H9 (cell line): ENCODE data around the gene TMTC2. TPM values are rescaled to one million over a fixed set of nuclear protein-coding genes. Genes with fewer than 3 reads are reported as not detected.

Experiments used
- DNase-seq: peaks from one replicate; pipeline ENCODE4 v3.0.0-alpha.2; 2017
- H2AFZ ChIP-seq: one replicate; pipeline ENCODE4 v1.6.1; 2013; ENCODE audit warnings: mild to moderate bottlenecking, low read length, control low read depth, moderate library complexity
- H2AK5ac ChIP-seq: 2 replicates; pipeline ENCODE4 v1.6.1; 2013; ENCODE audit warnings: low read length, control low read depth, mixed read lengths; ENCODE audit not compliant: insufficient read length
- H2BK120ac ChIP-seq: one replicate; pipeline ENCODE4 v1.6.1; 2013; ENCODE audit warnings: low read depth, mild to moderate bottlenecking, low read length, control low read depth, inconsistent platforms; ENCODE audit not compliant: poor library complexity, severe bottlenecking
- H2BK12ac ChIP-seq: 2 replicates; pipeline ENCODE4 v1.6.1; 2013; ENCODE audit warnings: low read length, control low read depth, mixed read lengths, low read depth; ENCODE audit not compliant: insufficient read length
- H2BK15ac ChIP-seq: 2 replicates; pipeline ENCODE4 v1.6.1; 2013; ENCODE audit warnings: low read depth, low read length, control low read depth
- H2BK20ac ChIP-seq: one replicate; pipeline ENCODE4 v1.6.1; 2013; ENCODE audit warnings: low read depth, mild to moderate bottlenecking, low read length, control low read depth, inconsistent platforms; ENCODE audit not compliant: poor library complexity, severe bottlenecking
- H2BK5ac ChIP-seq: 2 replicates; pipeline ENCODE4 v1.6.1; 2013; ENCODE audit warnings: low read length, control low read depth, mixed read lengths; ENCODE audit not compliant: insufficient read length
- H3K14ac ChIP-seq: 2 replicates; pipeline ENCODE4 v1.6.1; 2013; ENCODE audit warnings: low read length, control low read depth; ENCODE audit not compliant: insufficient read depth
- H3K18ac ChIP-seq: 2 replicates; pipeline ENCODE4 v1.6.1; 2013; ENCODE audit warnings: low read depth, mild to moderate bottlenecking, mixed read lengths, low read length, control low read depth; ENCODE audit not compliant: insufficient read length
- H3K23ac ChIP-seq: 2 replicates; pipeline ENCODE4 v1.6.1; 2013; ENCODE audit warnings: low read length, control low read depth, mixed read lengths, low read depth; ENCODE audit not compliant: insufficient read length
- H3K23me2 ChIP-seq: 2 replicates; pipeline ENCODE4 v1.6.1; 2013; ENCODE audit warnings: low read depth, mild to moderate bottlenecking, mixed read lengths, low read length, control low read depth; ENCODE audit not compliant: insufficient read length, poor library complexity, severe bottlenecking
- H3K27ac ChIP-seq: 2 replicates; pipeline ENCODE4 v1.5.1; 2013; ENCODE audit warnings: low read length, control low read depth, mixed read lengths, low read depth; ENCODE audit not compliant: insufficient read length
- H3K27me3 ChIP-seq: 2 replicates; pipeline ENCODE4 v1.6.1; 2013; ENCODE audit warnings: low read length, control low read depth, inconsistent platforms; ENCODE audit not compliant: insufficient read depth
- H3K4ac ChIP-seq: 2 replicates; pipeline ENCODE4 v1.6.1; 2013; ENCODE audit warnings: low read depth, mild to moderate bottlenecking, control low read depth, inconsistent platforms, low read length, moderate library complexity
- H3K4me1 ChIP-seq: 2 replicates; pipeline ENCODE4 v1.6.1; 2013; ENCODE audit warnings: low read length, control low read depth, inconsistent platforms; ENCODE audit not compliant: insufficient read depth
- H3K4me2 ChIP-seq: 2 replicates; pipeline ENCODE4 v1.6.1; 2013; ENCODE audit warnings: low read length, control low read depth, mixed read lengths; ENCODE audit not compliant: insufficient read length, insufficient read depth
- H3K56ac ChIP-seq: 2 replicates; pipeline ENCODE4 v1.6.1; 2013; ENCODE audit warnings: low read depth, mild to moderate bottlenecking, mixed read lengths, low read length, control low read depth; ENCODE audit not compliant: insufficient read length
- H3K79me1 ChIP-seq: 2 replicates; pipeline ENCODE4 v1.6.1; 2013; ENCODE audit warnings: low read depth, mild to moderate bottlenecking, moderate library complexity, low read length, control low read depth, inconsistent platforms; ENCODE audit not compliant: insufficient read depth, poor library complexity, severe bottlenecking
- H3K79me2 ChIP-seq: 2 replicates; pipeline ENCODE4 v1.6.1; 2013; ENCODE audit warnings: low read length, control low read depth, inconsistent platforms; ENCODE audit not compliant: insufficient read depth
- H3K9ac ChIP-seq: 2 replicates; pipeline ENCODE4 v1.6.1; 2013; ENCODE audit warnings: low read length, control low read depth, mixed read lengths; ENCODE audit not compliant: insufficient read length; ENCODE audit errors: extremely low read depth
- H3K9me3 ChIP-seq: one replicate; pipeline ENCODE4 v1.6.1; 2013; ENCODE audit warnings: low read depth, low read length, inconsistent platforms; ENCODE audit not compliant: control insufficient read depth
- H3T11ph ChIP-seq: one replicate; pipeline ENCODE4 v1.6.1; 2013; ENCODE audit warnings: mild to moderate bottlenecking, low read length, control low read depth, inconsistent platforms
- H4K20me1 ChIP-seq: one replicate; pipeline ENCODE4 v1.6.1; 2013; ENCODE audit not compliant: control insufficient read depth, insufficient read length, insufficient read depth
- H4K5ac ChIP-seq: 2 replicates; pipeline ENCODE4 v1.6.1; 2013; ENCODE audit warnings: low read depth, mild to moderate bottlenecking, mixed read lengths, low read length, control low read depth; ENCODE audit not compliant: insufficient read length
- H4K8ac ChIP-seq: replicated peaks from 2 replicates; pipeline ENCODE4 v1.6.1; 2013; ENCODE audit warnings: low read length, control low read depth, mixed read lengths, low read depth; ENCODE audit not compliant: insufficient read length
- H4K91ac ChIP-seq: 2 replicates; pipeline ENCODE4 v1.6.1; 2013; ENCODE audit warnings: low read depth, mild to moderate bottlenecking, moderate library complexity, mixed read lengths, low read length, control low read depth; ENCODE audit not compliant: insufficient read length
- H3K27ac Mint-ChIP-seq, 3 experiments: 2 replicates in 2 of 3; 3 replicates in 1 of 3; pipeline ENCODE4 v1.8.0; 2020 to 2021; ENCODE audit warnings: mixed read lengths in 3 of 3, mild to moderate bottlenecking in 1 of 3, moderate library complexity in 1 of 3
- H3K27me3 Mint-ChIP-seq: 2 replicates; pipeline ENCODE4 v1.8.0; 2021; ENCODE audit warnings: low read depth, mild to moderate bottlenecking, moderate library complexity, mixed read lengths
- H3K36me3 Mint-ChIP-seq, 3 experiments: 2 replicates in 2 of 3; 3 replicates in 1 of 3; pipeline ENCODE4 v1.8.0; 2020 to 2021; ENCODE audit warnings: low read depth in 3 of 3, mixed read lengths in 3 of 3; ENCODE audit not compliant: insufficient read depth in 1 of 3
- H3K4me1 Mint-ChIP-seq, 2 experiments: 2 replicates each; pipeline ENCODE4 v1.8.0; 2020; ENCODE audit warnings: mixed read lengths in 2 of 2
- H3K4me3 Mint-ChIP-seq, 2 experiments: 2 replicates in 1 of 2; 3 replicates in 1 of 2; pipeline ENCODE4 v1.8.0; 2020 to 2021; ENCODE audit warnings: mild to moderate bottlenecking in 2 of 2, mixed read lengths in 2 of 2, moderate library complexity in 1 of 2
- H3K9me3 Mint-ChIP-seq, 2 experiments: 2 replicates in 1 of 2; 3 replicates in 1 of 2; pipeline ENCODE4 v1.8.0; 2020; ENCODE audit warnings: mild to moderate bottlenecking in 2 of 2, mixed read lengths in 2 of 2, moderate library complexity in 1 of 2
- WGBS: extraction: QIAGEN DNeasy Blood & Tissue Kit; methylation state at CpG from one replicate; pipeline ENCODE4 v1.1.7; 2013; ENCODE audit warnings: missing lambda C conversion rate, low lambda C conversion rate, mixed read lengths; ENCODE audit not compliant: insufficient read length; ENCODE audit errors: extremely low coverage; 5-methylcytosine and 5-hydroxymethylcytosine counted together
- total RNA-seq: library from RNA; stranded (reverse); gene quantifications from 2 replicates; pipeline ENCODE4 v1.2.1, GENCODE V29; 2021
- TF ChIP-seq, protein P1 (sequence below): fragments of 200-600 bp; sonication (generic); conservative IDR thresholded peaks from 3 replicates; pipeline ENCODE4 v1.8.0; 2021; ENCODE audit warnings: antibody characterized with exemption, mild to moderate bottlenecking

Gene TMTC2
- total RNA-seq, 1 experiment from 2014 or later = 3.1 TPM

- Histone ChIP-seq H3K9ac (no peak overlapping the region), H3K9me3 (no peaks in the 10 kb centered on the region), H4K20me1 (no peaks in the 10 kb centered on the region), H2AFZ (no peak overlapping the region), H2BK5ac (no peak overlapping the region), H3K27ac (no peak overlapping the region), H3K18ac (no peak overlapping the region), H3K23me2 (no peaks in the 10 kb centered on the region), H4K91ac (no peak overlapping the region), H3K4ac (no peak overlapping the region), H3K56ac (no peak overlapping the region), H3K14ac (no peak overlapping the region), H3K27me3 (no peaks in the 10 kb centered on the region), H3K4me1 (no peaks in the 10 kb centered on the region; the same call in 1 of the 2 replicates), H3T11ph (no peak overlapping the region), H3K23ac (no peak overlapping the region), H2BK12ac (no peak overlapping the region), H2AK5ac (no peak overlapping the region), H3K4me2 (no peak overlapping the region), H3K79me1 (no peaks in the 10 kb centered on the region), H2BK120ac (no peak overlapping the region), H4K5ac (no peak overlapping the region), H2BK20ac (no peak overlapping the region), H3K79me2 (no peaks in the 10 kb centered on the region), H4K8ac (no peak overlapping the region), H2BK15ac (no peak overlapping the region)
- peaks cover 16 to 17% of the 10 kb centered on the region in 2 experiments for H3K4me1 Mint-ChIP-seq
- TF ChIP-seq, protein P1, sequence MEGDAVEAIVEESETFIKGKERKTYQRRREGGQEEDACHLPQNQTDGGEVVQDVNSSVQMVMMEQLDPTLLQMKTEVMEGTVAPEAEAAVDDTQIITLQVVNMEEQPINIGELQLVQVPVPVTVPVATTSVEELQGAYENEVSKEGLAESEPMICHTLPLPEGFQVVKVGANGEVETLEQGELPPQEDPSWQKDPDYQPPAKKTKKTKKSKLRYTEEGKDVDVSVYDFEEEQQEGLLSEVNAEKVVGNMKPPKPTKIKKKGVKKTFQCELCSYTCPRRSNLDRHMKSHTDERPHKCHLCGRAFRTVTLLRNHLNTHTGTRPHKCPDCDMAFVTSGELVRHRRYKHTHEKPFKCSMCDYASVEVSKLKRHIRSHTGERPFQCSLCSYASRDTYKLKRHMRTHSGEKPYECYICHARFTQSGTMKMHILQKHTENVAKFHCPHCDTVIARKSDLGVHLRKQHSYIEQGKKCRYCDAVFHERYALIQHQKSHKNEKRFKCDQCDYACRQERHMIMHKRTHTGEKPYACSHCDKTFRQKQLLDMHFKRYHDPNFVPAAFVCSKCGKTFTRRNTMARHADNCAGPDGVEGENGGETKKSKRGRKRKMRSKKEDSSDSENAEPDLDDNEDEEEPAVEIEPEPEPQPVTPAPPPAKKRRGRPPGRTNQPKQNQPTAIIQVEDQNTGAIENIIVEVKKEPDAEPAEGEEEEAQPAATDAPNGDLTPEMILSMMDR = no peak
- peaks cover 0 to 3% of the 10 kb centered on the region in 2 experiments; a peak in 1 of 5 replicates for H3K9me3 Mint-ChIP-seq
- WGBS = no CpG with 5 or more reads among the region's 1 CpG
- H3K4me3 Mint-ChIP-seq = no peak overlapping the region
- no peak for DNase-seq
- H3K36me3 Mint-ChIP-seq = peaks cover 6 to 11% (median 10%) of the 10 kb centered on the region in 3 experiments
- H3K27me3 Mint-ChIP-seq = no peaks in the 10 kb centered on the region
- H3K27ac Mint-ChIP-seq = no peak overlapping the region
Measured at GRCh38 chr12:82725741-82726140, 39.0 kb downstream of the TMTC2 start.
